NCI-H1092 treated with DMSO at 0.1 percent for 48 hours (cell line): Measurements from ENCODE around the gene ATP11A.
A peak's percentile ranks its signal among the peaks of the same experiment; 100 is the strongest.

Experiments
- DNase-seq: peaks from one replicate; lab custom pipeline; 2025; lab: John Stamatoyannopoulos, UW

Gene ATP11A

GRCh38 chr13:112743451-112744167, 53.8 kb downstream of the ATP11A start:
- DNase-seq, result no peak

DNA sequence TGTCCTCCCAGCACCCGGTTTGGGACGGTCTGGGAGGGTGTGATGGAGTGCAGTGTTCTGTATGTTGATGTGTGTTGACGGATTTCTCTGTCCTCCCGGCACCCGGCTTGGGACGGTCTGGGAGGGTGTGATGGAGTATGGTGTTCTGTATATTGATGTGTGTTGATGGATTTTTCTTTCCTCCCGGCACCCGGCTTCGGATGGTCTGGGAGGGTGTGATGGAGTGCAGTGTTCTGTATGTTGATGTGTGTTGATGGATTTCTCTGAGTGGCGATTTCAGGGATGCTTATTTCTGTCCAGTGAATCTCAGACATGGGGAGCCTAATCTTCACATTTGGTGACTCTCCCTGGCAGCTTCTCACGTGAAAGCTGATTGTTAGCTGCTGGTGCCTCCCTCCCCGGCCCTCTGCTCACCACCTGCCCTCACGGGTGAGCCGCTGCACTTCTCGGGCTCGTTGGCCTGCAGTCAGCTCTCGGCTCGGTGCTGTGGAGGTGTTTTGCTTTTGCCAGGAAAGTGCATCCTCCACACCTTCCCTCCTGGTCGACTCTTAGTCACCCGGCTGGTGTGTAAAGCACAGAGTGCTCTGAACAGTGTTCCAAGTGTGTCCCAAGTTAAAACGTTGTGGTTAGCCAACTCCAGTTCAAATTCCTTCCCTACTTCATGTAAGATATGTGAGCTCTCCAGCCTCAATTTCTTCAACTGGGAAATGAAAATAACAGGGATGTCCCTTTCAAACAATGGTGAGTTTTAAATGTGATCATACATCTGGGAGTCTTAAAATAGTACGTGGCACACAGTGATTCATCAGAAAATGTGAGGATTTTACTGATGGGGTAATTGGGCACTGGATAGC, 54.6 kb downstream of the ATP11A start:
- DNase-seq, result peak; percentile 35

GRCh38 chr13:112746044-112746443, 56.2 kb downstream of the ATP11A start:
- no peak for DNase-seq

DNA sequence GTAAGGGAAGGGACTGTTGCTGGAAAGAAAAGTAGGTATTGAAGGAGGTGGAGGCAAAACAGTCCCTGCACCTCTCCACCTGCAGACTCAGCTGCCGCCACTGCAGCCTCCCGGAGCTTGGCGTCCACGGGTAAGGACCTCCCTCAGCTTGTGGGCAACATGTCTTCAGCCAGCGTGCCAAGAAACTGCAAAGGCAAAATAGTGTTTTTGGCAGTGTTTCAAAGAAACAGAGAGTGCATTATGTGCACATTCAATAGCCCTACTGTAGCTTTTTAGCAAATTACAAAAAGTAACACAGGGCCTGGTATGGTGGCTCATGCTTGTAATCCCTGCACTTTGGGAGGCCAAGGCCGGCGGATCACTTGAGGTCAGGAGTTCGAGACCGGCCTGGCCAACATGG, 57.4 kb downstream of the ATP11A start:
- no peak for DNase-seq

DNA sequence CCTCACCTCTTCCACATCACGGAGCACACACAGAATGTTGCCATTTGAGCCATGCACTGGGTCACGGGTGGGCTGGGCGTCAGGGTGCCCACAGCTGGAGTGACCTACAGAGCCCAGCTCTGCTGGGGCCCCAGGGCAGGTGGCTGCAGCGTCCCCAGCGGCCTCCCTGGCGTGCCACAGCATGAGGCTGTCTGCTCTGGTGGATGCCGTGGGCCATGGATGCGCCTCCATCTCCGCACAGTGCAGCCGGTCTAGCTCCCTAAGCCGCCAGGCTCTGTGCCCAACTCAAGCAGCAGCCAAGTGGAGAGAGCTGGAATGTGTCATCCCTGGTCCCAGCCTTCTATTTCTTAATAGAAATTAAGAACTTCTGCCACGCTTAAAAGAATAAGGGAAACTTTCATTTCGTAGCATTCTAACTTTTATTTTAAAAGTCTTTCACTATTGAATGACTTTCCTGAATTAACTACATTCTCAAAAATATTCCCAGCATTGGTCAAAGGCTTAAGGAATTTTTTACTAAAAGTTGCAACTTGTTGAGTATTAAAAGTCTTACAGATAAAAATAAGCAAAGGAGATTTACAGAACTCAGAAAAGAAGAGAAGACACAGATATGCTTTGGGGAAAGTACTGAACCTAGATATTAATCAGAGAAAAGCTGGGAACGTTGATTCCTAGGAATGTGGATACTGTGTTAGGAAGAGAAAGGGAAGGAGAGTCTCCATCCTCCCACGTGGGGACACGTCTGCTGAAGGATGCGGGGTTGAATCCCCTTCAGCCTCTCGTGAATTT, 59.3 kb downstream of the ATP11A start:
- DNase-seq, result no peak

GRCh38 chr13:112750570-112750969, 60.7 kb downstream of the ATP11A start:
- DNase-seq, result no peak

DNA sequence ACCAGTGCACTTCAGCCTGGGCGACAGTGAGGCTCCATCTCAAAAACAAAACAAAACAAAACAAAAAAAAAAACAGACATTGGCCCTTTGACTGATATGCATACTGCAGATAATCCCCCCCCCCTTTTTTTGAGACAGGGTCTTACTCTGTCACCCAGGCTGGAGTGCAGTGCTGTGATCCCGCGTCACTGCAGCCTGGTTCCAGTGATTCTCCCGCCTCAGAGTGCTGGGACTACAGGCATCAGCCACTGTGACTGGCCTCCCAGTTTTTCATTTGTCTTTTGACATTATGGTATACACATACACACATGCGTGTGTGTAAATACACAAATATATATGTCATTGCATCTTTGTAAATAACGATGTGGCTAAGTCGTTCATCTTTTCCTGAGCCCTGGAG, 61.8 kb downstream of the ATP11A start:
- no peak for DNase-seq

DNA sequence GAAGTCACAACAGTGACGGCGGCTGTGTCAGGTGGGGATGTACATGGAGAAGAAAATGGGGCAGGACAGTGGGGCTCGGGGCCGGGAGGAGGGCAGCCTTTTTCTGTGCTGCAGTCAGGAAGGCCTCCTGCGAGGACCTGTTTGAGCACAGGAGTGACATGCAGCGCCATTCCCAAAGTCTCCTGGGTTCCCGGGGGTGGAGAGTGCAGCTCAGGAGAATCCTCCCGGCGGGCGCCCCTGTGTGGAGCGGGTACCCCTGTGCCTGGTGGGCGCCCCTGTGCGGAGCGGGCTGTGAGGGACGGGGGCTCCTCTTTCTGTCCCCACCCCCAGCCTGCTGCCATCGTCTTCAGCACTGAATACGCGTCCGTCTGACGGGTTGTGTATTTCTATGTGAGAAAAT, 62.4 kb downstream of the ATP11A start:
- no peak for DNase-seq

GRCh38 chr13:112752711-112753541, 63.1 kb downstream of the ATP11A start:
- DNase-seq, result no peak

- DNase-seq, result no peak
These were observed 64.0 kb downstream of the ATP11A start for GRCh38 chr13:112753833-112754232.

DNA sequence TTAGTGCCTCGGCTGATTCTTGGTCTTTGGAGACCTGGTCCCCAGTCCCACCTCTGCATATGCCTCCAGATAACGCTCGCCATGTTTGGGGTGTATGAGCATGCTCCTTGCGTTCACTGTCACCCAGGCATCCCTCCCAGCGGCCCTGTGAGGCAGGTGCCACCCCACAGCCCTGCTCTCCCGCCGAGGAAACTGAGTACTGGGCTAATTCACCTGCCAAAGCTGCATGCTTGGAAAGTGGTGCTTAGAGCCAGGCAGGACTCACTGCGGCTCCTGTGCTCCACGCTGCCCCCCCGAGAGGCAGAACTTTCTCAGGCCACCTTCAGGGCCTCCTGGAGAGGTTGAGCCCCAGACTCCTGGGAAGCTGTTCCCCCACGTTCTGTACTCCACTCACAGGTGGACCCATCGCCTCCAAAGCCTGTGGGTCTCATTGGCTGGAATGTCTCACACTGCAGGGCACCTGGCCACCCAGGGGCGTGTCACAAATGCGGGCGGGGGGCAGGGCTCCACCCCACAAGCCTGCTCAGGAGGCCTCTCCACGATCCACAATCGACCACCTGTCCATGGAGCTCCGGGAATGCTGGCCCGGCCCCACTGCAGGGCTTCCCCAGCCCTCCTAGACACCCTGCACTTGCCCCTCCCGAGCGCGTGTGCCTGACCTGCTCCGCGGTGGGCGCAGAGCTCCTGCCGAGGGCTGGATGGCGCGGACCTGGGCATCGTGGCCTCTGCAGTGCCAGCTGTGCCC, 64.6 kb downstream of the ATP11A start:
- no peak for DNase-seq

DNA sequence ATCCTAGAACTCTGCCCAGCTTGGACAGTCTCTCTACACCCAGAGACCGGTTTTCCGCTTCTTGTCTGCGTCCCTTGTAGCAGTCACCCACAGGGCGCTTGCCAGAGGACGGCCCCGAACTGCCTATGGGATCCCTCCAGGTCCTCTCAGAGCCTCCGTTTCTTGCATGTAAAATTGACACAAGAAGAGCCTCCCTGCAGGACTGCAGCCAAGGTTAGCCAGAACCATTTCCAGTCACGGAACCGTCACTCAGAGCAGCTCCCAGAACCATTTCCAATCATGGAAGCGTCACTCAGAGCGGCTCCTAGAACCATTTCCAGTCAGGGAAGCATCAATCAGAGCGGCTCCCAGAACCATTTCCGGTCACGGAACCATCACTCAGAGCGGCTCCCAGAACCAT, 65.5 kb downstream of the ATP11A start:
- DNase-seq, result no peak

- DNase-seq, result no peak
These were observed 66.2 kb downstream of the ATP11A start for GRCh38 chr13:112756081-112756480.

GRCh38 chr13:112756511-112756966, 66.7 kb downstream of the ATP11A start:
- peak; percentile 91 for DNase-seq

GRCh38 chr13:112756967-112757758, 67.3 kb downstream of the ATP11A start:
- peak; percentile 92 for DNase-seq

DNA sequence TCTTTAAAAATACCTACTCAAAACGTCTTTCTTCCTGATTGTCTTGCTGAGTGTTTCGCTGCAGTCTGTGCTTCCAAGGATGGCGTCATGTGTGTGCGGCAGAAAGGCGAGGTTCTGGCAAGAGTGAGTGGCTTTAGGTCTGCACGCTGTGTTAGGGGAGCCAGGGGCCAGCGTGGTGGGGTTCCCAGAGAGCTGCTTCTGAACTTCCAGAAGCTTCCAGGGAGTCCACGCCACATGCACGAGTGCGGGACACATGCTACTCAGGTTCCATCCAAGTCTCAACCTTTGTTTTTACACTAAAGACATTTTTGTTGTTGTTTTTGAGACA, 67.9 kb downstream of the ATP11A start:
- no peak for DNase-seq

DNA sequence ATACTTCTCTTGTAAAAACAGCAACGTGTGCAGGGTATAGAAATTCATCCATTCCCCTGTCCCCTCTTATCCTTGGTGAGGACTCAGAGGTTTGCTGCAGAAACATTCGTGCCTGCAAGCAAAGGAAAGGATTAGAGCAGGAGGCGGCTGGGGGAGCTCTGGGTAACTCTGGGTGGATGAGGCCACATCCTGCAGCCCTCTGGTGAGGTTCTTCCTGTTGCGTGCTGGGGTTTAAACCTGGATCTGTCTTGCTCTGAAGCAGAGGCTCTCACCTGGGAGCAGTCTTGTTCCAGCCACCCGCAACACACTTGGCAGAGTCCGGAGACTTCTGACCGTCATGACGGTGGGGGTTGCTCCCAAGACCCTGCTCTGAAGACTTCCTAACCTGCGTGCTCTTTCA, 69.2 kb downstream of the ATP11A start:
- no peak for DNase-seq

DNA sequence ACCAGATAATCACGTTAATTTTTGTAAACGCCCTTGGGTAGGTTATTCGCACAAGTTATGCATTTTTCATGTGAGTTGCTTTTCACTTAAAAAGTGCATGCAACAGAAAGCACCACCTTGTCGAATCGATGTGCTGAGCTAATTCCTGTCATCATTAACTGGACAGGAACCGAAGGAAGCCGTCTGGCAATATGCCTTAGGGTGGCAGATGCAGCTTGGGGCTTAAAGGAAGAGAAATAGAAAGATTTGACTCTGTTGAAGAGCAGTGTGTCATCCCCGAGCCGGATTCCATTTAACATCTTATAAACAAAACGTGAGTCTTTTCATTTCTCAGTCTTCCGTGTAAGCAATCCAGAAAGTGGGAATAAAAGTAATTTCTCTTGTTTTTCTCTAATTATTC, 70.0 kb downstream of the ATP11A start:
- no peak for DNase-seq

- no peak for DNase-seq
These were observed 70.6 kb downstream of the ATP11A start for GRCh38 chr13:112760435-112760834.

- DNase-seq, result no peak
These were observed 71.1 kb downstream of the ATP11A start for GRCh38 chr13:112760931-112761330.
